ENCODE data around the gene LRRC3.
A peak's percentile ranks its signal among the peaks of the same experiment; 100 is the strongest.

LRRC3 gene

DNA sequence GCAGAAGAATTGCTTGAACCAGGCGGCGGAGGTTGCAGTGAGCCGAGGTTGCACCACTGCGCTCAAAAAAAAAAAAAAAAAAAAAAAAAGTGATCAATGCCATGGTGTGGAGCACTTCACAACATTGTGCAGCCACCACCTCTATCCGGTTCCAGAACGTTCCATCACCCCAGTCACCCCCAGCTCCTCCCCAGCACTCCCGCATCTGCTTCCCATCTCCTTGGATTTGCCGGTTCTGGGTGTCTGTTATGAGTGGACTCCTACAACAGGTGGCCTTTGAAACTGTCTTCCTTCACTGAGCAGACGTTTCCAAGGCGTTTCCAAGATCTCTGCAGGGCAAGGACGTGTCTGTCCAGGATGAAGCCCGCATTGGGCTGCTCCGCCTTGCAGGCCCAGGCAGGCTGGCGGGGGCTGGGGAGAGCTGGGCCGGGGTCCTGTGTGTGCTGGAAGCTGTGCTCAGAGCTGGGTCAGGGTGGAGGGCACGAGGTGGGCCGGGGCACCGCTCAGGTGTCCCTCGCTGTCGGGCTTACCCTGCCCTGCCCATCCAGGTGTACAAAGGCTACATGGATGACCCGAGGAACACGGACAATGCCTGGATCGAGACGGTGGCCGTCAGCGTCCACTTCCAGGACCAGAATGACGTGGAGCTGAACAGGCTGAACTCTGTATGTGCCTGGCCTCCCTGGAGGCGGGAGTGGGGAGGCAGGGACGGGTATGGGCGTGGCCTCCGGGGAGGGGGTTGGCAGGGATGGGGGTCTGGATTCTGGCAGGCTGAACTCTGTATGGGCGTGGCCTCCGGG is 14.9 kb upstream of the LRRC3 start:
- no peak for DNase-seq

DNA sequence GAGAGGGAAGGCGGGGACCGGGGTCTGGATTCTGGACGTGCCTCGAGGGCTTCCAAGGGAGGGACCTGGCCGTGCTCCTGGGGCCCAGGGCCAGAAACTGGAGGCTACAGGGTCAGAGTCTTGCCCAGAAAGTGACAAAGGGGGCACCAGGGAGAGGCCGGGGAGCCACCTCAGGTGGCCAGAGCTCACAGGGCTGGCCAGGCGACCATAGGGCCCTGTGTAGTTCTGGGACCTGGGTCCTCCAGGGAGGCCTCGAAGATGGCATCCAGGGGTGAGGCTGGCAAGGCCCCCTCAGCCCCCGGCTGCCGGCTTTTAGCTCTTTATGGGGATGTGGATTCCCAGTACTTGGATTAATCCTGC is 14.3 kb upstream of the LRRC3 start:
- DNase-seq, result no peak

DNA sequence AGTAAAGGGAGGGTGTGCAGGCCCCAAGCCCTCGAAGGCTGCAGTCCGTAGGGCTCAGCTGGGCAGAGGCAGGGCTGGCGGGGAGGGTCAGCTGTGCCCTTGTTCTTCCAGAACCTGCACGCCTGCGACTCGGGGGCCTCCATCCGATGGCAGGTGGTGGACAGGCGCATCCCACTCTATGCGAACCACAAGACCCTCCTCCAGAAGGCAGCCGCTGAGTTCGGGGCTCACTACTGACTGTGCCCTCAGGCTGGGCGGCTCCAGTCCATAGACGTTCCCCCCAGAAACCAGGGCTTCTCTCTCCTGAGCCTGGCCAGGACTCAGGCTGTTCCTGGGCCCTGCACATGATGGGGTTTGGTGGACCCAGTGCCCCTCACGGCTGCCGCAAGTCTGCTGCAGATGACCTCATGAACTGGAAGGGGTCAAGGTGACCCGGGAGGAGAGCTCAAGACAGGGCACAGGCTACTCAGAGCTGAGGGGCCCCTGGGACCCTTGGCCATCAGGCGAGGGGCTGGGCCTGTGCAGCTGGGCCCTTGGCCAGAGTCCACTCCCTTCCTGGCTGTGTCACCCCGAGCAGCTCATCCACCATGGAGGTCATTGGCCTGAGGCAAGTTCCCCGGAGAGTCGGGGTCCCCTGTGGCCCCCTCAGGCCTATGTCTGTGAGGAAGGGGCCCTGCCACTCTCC is 13.6 kb upstream of the LRRC3 start:
- DNase-seq, result no peak

DNA sequence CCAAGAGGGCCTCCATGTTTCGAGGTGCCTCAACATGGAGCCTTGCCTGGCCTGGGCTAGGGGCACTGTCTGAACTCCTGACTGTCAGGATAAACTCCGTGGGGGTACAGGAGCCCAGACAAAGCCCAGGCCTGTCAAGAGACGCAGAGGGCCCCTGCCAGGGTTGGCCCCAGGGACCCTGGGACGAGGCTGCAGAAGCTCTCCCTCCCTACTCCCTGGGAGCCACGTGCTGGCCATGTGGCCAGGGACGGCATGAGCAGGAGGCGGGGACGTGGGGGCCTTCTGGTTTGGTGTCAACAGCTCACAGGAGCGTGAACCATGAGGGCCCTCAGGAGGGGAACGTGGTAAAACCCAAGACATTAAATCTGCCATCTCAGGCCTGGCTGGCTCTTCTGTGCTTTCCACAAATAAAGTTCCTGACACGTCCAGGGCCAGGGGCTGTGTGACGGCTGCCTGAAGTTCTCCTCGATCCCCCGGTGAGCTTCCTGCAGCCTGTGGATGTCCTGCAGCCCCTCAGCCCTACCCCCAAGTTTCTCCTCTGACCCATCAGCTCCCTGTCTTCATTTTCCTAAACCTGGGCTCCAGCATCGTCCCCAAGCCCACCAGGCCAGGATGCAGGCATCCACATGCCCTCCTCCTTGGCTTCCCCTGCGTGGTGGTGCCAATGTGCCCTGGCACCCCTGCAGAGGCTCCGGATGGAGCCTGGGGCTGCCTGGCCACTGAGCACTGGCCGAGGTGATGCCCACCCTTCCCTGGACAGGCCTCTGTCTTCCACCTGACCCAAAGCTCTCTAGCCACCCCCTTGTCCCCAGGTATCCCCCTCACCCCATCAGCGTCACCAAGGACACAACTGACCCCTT is 12.8 kb upstream of the LRRC3 start:
- no peak for DNase-seq

DNA sequence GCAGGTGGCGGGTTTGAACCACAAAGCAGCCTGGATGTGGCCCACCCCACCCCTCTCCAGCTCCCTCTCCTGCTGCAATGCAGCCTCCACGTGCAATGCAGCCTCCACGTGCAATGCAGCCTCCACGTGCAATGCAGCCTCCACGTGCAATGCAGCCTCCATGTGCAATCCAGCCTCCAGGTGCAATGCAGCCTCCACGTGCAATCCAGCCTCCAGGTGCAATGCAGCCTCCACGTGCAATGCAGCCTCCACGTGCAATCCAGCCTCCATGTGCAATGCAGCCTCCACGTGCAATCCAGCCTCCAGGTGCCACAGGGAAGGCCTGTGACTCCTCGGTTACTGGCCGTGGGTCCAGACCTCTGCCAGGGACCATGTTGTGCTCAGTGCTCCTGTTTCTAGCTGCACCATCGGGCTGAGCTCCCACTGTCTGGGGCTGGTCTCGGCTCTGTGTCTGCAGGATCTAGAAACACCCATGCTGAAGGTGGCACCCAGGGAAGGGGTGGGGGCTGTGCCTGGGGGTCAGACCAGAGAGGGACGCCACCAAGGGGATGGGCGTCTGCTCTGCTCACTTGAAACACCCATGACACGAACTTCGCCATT is 11.9 kb upstream of the LRRC3 start:
- DNase-seq, result no peak

DNA sequence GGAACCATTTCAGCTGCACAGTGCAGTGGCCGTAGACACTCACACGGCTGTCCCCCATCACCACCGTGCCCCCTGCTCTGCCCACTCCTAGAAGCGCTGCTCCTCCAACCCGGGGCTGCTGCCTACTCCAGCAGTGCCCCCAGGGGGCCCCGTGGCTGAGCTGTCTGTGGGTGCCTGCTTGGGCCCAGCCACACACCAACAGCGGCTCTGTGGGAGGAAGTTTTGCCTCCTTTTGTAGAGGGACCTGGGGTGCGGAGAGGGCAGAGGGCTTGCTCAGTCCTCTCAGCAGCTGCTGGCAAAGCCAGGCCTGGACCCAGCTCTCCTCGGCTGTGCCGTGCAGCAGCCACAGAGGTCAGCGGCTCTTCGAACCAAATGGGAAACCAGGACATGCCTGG is 11.4 kb upstream of the LRRC3 start:
- DNase-seq, result no peak

DNA sequence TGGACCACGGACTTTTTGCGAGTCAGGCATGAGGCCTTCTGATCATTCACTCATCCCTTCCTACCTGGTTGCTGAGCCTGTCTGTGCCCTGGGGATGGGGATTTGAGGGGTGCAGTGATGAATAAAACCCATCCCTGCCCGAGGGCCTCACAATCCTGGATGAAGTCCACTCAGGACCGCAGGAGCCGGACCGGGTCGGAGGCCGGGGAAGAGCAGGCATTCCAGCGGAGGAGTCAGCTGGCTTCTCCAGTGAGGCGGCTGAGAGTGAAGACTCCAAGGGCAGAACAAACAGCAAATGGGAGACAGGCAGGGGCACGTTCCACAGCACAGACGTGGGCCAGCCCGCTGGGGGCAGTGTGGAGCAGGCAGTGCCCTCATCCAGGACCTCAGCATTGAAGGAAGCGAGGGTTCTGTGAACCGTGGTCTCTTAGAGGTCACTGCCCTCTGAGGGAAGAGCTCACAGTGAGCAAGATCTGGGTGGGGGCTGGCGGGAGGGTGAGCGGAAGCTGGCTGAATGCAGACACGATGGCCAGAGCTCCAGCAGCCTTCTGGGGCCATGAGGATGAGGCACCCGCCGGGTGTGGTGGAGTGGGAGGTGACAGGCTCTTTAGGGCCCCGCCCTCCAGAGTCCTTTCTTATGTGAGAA is 10.9 kb upstream of the LRRC3 start:
- no peak for DNase-seq

DNA sequence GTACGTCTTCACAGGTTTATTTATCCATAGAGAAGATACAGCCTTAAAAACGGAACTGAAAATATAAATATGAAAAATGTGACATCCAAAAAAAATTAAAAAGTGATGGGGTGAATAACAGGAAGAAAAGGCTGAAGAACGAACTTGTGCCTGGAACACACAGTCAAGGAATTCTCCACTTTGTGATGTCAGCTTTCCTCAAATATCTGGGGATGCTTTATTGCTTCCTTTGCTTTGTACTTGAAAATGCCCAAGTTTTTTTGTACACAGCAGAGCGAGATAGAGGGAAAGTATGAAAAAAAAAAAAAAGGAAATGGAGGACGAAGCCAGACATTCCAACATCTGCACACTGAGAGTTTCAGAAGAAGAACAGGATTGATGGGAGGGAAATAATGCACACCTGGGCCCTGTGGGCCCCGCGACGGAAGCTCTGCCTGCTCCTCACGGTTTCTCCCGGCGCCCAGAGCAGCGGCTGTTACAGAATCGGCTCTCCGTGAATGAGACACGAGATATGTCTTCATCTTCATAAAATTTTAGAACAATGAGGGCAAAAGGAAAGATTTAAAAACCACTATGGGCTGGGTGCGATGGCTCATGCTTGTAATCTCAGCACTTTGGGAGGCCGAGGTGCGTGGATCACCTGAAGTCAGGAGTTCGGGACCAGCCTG is 10.0 kb upstream of the LRRC3 start:
- no peak for DNase-seq

DNA sequence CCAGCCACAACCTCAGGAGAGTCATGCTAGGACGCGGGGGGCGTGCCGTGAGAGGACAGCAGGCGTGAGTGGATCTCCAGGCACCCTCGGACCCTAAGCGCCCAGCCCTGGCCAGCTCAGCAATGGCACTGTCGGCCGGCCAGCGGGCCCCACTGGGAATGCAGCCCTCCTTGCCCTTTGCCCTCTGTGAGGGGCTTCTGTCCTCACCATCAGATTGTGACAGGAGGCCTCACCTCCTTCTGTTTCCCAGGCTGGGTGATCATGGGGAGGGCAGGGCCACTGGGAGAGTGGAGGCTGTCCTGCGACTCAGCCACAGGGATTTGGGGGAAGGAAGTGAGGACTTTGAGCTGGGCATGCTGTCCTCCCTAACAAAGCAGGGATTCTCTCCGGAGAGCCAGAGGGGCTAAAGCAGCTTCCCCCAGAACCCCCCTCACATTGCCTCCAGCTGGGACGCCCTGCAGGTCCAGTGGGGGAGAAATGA is 6.6 kb upstream of the LRRC3 start:
- no peak for DNase-seq

DNA sequence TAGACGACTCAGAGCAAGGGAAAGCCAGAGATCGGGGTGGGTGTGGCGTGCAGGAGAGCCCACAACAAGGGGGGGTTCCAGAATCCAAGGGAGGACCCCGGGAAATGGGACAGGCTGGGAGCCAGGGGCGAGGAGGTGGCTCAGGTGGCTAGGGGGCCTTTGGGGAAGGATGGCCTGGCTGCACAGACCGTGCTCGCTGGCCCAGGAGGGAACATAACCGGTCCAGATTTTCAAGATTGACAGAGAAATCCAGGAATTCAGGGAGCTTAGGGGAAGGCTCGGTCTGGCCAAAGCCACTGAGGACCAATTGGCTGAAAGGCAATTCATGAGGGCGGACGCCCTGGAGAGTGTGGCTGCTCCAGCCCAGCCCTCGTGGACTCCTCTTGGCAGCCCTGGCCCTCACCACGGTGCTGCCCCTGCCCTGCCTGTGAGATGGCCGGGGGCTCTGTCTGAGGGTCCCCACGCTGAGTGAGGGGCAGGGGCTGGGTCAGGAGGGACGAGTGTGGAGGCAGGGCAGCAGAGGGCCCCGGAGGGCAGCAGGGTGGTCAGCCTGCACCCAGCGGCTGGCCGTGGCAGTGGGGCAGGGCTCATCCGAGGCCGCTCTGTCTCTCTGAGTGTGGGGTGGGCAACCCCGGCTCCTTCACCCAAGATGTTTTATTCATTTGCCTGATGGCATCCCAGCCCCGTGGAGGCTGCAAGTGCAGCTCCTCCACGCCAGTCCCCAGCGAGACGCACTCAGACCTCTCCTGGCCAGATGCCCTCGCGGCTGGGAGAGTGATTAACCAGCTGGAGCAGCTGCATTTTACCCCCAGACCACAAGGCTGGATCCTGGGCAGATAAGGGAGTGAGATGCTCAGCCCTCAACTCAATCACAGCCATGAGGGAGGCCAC is 5.6 kb upstream of the LRRC3 start:
- DNase-seq, result no peak

DNA sequence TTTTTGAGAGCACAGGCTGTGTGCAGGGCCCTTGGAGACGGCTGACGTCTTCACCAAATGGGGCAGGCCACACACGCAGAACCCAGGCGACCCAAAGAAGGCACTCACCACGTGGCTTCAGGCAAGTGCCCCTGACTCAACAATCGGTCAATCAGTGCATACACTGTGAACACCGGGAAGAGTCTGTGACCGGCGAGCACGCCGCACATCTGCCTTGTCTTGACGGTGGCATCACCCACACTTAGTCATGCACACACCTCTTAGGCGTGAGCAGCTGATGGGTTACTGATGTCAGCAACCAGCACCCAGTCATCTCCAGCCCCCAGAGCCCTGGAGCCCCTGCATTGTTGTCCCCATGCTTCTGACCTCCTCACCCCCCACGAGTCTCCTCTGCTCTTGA is 4.9 kb upstream of the LRRC3 start:
- DNase-seq, result no peak

DNA sequence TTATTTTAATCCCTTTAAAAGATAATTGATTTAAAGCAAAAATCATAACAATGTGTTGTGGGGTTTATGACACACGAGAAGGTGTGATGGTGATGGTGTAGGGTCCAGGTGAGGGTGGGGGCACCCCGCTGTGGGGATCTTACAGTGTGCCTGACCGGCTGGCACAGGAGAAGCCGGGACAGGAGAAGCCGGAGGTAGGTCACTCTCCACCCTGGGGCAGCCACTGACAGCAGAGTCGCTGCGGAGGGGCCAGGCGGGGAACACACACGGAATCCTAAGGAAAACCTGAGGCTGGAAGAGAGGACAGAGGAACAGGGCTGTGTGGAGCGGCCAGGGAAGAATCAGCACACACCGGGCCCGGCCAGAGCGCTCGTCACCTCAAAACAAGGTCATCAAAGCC is 4.3 kb upstream of the LRRC3 start:
- DNase-seq, result no peak

DNA sequence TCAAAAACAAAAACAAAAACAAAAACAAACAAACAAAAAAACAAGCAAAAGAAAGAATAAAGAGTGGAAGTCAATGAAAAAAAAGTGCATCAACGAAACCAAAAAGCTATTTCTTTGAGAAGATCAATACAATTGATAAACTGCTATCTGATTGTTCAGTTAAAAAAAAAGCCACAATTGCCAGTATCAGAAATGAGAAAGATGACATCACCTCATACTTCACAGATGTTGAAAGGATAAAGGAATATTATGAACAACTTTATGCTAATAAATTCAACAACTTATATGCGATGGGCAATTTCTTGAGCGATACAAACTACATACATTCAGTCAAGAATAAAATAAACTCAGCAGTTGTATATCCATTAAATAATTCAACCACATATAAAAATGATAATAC is 2.2 kb upstream of the LRRC3 start:
- DNase-seq, result no peak

DNA sequence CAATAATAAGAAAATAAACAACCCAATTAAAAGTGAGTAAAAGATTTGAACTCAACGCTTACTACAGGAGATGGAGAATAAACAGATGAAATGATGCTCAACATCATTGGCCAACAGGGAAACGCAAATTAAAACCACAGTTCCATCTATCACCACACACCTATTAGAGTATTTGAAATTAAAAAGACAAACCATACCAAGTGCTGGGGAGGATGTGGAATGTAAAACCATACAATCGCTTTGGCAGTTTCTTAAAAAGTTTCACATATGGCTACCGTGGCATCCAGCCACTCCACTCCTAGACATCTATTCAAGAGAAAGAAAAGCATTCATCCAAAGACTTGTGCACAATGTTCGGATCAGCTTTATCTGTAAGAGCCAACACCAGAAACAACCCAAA is 1.3 kb upstream of the LRRC3 start:
- no peak for DNase-seq

DNA sequence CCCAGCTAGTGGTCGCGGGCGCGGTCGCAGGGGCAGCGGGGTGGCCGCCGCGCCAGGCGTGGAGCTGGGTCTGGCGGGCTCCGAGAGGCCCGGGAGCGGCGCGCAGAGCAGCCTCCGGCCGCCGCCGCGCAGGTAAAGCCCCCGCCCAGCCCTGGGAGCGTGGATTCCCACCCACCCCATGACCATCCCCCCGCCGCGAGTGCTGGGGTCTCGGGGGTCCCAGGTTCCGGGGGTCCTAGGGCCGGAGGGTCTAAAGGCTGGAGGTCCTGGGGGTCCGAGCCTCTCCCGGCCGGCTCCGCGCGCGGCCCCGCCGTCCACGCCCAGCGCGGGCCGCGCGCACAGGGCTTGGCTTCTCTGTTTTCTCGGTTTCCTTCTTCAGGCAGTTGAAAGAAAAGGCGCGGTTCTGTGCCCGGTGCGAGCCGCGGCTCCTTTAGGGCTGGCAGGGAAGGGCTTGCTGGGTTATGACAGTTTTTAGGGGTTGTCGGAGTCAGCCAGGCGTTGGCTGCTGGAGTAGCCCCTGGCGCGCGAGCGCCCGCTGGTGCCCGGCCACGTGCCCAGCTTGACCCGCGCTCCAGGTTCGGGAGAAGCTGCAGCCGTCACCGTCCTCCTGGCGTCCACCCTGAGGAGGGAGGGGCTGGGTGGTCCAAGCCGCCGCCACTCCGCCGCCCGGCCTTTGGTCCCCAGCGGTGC is 359 bp downstream of the LRRC3 start:
- peak; percentile 13 to 25 for DNase-seq

DNA sequence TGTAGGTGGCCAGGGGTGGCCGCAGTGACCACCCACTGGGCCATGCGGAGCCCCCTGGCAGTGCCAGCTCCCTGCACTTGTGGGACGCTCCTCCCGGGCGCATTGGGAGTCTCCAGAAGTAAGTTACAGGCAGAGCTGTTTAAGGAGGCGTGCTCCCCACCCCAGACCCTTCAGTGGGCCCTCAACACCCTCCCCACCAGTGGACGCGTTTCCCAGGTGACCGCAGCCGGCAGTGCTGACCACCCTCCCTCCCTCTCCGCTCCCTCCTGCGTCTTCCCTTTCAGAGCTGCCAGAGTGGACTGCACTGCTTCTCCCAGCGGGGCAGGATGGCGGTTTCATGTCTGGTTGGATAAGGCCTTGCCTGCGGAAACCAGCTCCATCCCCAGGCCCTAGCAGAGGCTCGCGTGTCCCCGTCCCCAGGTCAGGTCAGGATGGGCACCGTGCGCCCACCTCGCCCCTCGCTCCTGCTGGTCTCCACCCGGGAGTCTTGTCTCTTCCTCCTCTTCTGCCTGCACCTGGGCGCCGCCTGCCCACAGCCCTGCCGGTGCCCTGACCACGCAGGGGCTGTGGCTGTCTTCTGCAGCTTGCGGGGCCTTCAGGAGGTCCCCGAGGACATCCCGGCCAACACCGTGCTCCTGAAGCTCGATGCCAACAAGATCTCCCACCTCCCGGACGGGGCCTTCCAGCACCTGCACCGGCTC is 1.1 kb downstream of the LRRC3 start:
- no peak for DNase-seq

DNA sequence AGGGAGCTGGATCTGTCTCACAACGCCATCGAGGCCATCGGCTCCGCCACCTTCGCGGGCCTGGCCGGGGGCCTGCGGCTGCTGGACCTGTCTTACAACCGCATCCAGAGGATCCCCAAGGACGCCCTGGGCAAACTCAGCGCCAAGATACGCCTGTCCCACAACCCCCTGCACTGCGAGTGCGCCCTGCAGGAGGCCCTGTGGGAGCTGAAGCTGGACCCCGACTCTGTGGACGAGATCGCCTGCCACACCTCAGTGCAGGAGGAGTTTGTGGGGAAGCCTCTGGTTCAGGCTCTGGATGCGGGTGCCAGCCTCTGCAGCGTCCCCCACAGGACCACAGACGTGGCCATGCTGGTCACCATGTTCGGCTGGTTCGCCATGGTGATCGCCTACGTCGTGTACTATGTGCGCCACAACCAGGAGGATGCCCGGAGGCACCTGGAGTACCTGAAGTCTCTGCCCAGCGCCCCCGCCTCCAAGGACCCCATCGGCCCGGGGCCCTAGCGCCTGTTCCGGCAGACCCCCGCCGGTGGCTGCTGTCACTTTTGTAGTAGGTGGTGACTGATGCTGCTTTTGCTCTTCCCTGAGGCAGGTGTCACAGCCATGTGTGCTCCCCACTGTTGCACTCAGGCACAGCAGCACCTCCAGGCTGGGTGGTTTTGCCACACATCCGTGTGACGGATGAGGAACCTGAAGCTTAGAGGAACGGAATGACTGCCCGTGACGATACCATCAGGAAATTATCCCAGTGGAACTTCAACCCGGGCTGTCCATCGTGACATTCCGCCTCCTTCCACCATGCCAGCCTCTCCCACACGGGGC is 1.8 kb downstream of the LRRC3 start:
- no peak for DNase-seq

DNA sequence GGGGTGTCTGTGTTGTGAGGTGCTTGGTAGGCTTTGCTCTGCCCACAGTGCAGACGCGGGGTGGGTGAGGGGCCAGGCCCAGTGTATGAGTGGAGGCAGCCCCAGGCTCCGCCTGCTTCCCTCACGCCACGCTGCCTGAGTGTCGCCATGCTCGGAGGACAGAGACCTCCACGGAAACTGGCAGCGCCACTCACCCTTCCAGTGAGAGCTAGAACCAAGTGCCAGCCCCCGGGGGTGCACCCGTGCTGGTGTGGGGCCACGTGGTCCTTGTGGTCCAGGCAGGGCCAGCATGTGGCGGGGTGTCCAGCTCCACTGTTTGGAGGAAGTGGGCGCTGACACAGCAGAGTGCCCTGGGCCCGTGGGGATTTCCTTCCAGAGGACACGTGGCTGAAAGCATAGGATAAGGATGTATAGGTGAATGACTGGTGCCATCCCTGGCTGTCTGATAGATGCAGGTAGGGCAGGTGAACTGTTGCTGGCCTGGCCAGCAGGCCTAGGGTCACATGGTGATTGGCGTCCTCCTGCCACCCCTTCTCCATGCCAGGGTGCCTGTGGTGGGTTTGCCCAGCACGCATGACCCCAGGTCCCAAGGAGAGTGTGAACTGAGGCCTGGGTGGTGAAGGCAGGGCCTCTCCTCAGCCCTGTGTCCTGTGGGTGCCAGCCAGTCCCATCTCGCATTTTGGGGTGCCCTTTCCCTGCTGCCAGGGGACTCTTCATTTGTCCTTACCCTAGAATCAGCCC is 3.8 kb downstream of the LRRC3 start:
- no peak for DNase-seq
